Activated CD4-positive, alpha-beta T cell treated with anti-CD3 and anti-CD28 coated beads, Interleukin-2, Interleukin-4, amounts not matched to agents 100 ng/mL and 50 ng/mL, durations not matched to agents 16 hours and 8 hours (primary cell): ENCODE results near the gene FAM89B.
A peak's percentile ranks its signal among the peaks of the same experiment; 100 is the strongest.

Source experiments
- DNase-seq: peaks from one replicate; pipeline ENCODE4 v3.0.0-alpha.2; 2020; ENCODE audit warnings: low spot score

FAM89B gene

DNA sequence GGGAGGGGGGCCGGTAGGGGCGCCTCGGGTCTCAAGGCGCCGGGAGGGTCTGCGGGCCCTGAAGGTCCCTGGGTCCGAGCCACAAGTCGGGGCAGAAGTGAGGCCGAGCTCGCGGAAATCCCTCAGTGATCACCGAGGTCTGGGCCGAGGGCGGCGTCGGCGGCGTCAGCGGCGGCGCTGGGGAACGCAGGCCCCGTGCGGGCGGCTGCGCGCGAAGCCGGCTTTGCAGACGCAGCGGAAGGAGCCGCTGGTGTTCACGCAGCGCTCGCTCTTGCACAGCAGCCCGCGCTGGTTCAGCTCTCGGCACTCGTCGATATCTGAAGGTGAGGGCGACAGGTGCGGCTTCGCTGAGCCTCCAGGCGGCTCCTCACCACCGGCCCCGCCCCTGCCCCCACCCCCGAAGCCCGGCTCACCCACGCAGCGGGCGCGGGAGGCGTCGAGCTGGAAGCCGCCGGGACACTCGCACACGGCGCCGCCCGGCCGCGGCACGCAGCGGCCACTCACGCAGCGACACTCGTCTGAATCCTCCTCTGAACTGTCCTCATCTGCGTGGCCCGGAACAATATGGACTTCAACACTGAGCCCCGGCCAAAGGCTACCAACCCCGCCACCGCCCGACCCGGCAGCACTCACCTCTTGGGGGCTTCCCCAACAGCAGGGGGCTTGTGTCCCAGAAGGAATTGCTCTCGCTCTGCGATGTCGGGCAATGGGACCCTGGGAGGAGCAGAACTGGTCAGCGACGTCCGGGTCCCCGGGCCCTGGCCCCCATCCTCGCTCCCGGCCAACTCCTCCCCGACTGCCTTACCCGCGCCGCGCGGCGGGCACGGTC lies 33.2 kb upstream of the FAM89B start:
- DNase-seq = no peak

DNA sequence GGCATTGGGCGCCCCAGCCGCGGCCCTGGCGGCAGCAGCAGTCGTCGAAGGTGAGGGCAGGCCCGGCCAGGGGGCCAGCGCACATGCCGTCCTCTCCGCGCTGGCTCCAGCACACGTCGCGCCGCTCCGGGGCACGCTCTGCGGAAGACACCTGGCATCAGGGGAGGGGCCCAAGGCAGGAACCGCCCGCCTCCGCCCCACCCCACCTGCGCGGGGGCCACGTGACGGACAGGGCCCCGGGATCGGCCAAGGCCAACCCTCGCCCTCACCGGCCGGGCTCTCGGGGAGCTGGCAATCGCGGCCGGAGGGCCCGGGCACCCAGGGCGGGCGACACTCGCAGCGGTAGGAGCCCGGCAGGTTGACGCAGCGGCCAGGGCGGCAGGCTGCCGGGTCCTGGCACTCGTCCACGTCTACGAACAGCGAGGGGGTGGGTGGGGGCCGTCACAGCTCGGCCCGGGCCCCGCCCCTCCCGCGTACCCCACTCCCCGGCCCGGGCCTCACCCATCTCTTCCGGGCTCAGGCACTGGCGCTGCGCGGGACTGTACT lies 32.5 kb upstream of the FAM89B start:
- DNase-seq = no peak

DNA sequence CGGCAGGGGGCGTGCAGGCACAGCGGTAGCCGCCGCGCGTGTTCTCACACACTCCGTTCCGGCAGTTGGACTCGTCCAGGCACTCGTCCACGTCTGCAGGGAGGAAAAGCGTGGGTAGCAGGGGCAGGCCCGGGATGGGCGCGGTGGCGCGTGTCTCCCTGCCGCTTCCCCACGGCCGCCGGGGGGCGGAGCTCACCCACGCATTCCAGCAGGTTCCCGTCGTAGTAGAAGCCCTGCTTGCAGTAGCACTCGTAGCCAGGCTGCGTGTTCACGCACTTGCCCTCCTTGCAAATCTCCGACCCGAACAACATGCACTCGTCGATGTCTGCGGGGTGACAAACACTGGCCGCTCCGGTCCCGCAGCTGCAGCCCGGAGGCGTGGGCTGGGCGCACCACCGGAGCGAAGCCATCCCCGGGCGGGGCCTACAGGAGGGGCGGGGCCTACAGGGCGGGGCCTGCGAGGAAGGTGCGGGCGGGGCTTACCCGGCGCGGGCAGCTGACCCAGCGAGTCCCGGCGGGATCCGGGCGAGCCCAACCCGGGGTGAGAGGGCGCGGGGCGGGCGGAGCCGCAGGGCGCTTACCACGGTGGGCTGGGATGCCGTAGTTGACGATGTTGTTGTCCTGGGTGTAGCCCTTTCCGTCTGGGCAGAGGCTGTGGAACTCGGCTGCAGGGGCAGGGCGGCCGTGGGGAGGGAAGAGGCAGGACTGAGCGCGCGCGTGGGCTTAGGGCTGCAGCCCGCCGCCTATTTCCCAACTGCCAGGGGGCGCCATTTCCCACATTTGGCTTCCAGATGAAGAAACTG lies 31.8 kb upstream of the FAM89B start:
- peak; percentile 89 for DNase-seq

DNA sequence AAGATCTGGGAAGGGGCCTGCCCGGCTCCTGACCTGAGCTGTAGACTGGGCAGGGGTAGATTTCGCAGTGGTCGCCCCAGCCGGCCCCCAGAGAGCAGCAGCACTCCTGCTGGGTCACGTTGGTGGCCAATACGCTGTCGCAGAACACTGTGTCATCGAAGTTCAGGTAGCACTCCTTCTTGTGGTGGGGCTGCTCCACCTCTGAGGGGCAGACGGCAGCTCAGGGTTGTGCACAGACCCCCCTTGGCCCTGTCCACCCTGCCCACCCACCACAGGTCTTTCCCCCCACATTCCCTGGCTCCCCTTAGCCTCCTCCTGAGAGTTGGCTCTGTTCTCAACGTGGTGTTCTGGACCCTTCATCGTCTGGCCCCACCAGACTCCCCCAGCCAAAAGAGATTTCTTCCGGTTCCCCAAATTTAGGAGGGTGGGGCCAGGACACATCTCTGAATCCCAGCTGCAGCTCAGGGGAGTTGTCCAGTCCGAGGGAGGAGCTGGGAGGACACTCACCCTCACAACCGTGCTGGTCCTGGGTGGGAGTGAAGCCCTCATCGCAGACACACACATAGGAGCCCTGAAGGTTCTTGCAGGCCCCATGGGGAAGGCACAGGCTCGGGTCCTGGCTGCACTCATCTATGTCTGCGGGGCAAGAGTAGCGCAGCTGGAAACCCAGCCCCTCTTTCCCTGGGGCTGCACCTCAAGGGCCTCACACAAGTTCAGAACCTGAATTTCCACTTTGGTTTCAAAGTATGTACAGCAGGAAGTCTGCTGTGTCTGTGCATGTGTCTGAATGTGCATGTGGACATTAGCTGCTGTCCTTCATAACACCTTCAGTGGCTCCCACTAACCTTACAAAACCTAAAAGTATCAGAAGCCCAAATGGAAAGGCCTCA lies 31.0 kb upstream of the FAM89B start:
- DNase-seq = no peak

DNA sequence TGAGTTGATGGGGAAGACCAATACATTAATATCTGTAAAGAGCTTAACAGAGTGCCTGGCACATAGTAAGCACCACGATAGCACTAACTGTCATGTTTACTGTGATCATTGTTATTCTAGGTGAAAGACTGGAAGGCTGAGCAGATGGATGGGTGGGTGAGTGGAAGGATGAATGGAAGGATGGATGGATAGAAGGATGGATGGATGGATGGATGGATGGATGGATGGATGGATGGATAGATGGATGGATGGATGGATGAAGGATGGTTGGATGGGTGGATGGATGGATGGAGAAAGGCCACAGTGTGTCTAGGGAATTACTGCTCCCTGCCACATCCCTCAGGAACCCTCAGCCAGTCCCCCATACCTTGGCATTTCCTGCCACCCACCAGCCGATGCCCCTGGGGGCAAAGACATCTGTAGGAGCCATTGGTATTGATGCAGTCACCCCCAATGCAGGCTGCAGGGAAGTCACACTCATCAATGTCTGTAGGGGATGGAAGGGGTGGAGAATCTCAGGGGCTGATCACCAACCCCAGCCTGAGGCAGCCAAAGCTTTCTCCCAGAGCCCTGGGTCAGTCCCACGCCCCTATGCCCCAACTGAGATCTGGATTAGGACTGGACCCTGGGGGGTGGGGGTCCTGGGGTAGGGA lies 29.5 kb upstream of the FAM89B start:
- no peak for DNase-seq

DNA sequence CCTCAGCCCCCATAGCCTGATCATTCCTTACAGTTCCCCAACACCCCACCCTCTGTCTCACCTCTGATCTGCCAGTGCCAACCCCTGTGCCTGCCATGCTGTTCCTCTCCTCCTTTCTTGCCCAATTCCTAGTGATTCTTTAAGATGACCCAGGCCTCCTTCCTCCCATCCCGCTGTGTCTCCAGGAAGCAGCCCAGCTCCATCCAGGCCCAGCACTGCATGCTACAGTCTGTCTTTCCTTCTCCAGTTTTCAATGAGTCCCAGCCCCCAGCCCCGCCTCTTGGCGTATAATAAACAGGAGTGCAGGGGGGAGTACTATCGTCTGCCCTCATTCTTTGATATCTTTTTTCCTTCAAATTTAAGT lies 26.5 kb upstream of the FAM89B start:
- DNase-seq = no peak

DNA sequence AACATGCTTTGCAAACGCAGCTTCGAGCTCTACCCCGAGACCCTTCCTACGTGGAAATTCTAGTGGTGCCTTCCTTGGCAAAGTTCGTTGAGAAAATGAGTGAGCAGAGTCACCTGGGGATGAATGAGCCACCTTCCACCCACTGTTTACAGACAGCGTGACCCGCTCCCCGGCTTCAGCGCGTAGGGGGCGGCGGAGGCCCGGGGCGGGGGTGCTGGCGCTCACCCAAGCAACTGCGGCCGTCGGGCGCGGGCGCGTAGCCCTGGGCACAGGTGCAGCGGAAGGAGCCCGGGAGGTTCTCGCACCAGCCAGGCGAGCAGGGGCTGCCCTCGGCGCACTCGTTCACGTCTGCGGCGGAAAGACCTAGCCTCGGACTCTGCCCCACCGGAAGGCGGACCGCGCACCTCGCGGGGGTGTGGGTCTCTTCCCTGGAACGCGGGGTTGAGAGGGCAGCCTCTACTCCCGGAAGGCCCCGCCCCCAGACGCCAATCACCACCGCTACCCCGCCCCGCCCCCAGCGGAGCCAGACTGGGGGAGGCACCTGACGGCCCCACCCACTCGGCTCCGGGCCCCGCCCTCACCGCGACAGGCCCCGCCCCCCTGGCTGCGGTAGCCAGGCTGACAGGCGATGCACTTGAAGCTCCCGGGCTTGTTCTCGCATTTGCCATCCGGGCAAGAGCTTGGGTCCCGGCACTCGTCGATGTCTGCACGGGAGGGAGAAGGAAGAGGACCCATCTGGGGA lies 25.9 kb upstream of the FAM89B start:
- peak; percentile 97 for DNase-seq

DNA sequence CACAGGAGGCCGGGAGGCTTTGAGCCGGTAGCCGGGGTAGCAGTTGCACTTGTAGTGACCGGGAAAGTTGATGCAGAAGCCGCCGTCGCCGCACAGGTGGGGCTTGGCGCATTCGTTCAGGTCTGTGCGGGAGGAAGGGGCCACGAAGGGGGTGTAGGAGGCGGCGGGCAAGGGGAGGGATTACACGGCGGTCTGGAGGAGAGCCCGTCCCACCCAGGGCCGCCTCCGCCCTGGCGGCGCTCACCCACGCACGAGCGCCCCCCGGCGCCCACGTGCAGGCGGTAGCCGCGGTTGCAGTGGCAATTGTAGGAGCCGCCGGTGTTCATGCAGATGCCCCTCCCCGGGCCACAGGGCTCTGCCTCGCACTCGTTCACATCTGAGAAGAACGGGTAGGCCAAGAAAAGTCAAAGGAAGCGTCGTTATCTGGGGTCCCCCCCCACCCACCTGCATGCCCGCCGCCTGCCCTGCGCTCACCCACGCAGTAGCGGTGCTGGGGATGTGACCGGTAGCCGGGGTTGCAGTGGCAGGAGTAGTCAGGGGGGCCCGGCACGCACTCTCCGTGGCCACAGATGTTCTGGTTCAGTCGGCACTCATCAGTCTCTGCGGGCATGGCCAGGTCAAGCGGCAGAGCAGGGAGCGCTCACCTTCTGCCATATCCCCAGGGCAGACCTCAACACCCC lies 24.8 kb upstream of the FAM89B start:
- DNase-seq = no peak

DNA sequence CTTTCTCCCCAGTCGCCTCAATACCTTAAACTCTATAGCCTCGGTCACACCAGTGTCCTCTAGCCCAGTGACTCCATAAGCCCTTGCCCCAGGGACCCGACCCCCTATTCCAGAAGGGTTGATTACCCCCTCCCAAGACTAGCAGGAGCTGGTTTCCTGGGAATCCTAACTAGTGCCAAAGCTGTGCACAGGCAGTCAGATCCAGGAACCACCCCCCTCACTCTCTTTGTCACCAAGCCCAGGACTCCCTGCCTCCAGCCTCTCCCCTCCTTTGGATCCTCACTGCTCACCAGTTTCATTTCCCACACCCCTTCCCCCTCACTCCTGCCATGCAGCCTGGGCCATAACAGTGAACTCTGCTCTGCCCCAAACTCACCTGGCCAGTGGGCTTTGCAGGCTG lies 23.9 kb upstream of the FAM89B start:
- DNase-seq = no peak

DNA sequence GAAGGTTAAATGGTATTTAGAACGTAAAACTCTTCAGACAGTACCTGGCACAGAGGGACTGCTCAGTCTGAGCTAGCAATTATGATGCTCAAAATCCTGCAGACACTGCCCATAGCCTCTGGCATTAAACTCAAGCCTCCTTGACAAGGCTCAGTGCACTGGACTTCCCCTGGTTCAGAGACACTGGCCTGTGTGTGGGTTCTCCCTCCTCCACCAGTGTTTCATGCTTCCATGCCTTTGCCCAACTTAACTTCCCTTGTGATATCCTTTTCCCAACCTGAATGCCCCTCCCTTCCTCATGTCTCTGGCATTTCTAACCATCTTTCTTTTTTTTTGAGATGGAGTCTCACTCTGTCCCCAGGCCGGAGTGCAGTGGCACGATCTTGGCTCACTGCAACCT lies 23.2 kb upstream of the FAM89B start:
- no peak for DNase-seq

DNA sequence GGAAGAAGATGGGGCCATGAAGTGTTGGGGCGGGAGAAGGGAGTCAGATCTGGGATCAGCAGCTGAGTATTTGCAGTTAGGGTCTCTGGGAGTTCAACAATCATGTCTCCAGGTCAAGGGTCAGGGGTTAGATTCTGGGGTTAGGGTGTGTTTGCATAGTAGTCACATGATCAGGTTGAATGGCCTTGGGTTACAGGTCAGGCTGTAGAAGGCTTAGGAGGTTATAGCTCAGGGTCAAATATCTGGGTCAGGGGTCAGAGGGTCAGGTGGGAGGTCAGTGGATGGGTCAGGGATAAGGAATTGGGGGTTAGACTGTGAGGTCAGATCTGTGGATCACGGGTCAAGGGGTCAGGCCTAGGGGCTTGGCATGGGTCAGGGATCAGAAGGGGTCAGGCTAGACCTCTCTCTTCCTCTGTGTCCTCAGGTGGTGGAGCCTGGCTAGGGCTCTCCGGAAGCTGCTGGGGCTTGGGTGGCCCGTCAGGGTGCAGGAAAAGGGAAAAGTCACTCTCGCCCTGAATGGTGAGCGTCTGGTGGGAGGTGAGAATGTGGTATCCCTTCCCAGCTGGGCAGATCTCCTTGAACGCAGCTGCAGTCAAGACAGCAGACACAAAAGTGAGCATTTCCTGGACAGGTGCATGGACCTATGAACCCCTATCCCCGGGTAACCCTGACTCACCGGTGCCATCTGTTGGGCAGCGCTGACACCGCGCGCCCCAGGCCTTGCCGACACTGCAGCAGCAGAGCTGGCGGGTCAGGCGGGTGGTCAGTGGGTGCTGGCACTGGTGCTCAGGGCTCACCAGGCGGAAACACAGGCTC lies 20.6 kb upstream of the FAM89B start:
- DNase-seq = peak; percentile 67

DNA sequence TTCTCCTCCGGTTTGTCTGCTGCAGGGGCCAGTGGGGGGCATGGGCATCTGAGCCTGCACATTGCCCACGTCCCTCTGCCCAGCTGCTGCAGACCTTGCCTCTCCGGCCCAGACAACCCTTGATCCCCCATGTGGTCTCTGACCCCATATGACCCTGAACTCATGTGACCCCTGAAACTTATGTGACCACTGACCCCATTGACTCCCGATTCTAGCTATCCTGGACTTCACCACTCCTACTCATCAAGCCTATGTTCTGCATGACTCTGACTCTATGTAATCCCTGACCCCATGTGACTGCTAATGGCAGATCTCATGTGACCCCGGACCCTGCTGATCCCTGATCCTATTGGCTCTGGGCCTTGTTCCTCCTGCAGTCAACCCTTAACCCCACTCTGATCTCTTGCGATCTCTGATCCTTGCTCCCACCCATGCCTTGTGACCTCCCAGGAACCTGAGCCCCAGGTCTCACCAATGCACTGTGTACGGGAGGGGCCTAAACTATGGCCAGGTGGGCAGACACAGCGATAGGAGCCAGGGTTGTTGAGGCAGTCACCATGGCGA lies 19.9 kb upstream of the FAM89B start:
- DNase-seq = no peak

DNA sequence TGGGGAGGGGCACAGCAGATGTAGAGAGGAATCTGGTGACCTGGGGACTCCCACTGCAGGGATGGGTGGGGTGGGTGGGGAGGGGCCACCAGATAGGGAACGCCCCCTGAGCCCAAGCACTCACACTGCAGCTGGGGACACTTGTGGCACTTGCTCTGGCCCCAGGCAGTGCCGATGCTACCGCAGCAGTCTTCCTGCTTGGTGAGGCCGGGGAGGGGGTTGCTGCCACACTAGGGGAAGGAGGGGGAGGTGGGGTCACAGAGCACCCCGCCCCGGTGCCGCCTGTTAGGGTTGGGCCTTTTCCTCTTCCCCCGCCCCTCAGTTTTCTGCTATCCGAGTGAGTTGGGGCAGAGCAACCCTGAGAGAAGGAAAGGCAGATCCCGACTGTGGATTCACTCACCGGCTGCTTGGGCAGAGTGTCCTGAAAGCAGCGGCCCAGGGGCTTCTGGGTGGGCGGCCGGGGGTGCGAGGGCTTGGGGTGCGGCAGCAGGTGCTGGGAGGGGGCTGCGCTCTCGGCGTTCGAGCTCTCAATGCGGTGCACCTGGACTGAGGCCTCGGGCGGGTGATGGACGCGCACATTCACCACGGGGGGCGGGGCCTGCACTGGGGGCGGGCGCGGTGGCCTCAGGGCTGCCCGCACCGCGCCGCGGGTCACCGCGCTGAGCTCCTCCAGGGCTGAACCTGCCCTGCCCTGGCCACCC lies 18.9 kb upstream of the FAM89B start:
- DNase-seq = peak; percentile 62

DNA sequence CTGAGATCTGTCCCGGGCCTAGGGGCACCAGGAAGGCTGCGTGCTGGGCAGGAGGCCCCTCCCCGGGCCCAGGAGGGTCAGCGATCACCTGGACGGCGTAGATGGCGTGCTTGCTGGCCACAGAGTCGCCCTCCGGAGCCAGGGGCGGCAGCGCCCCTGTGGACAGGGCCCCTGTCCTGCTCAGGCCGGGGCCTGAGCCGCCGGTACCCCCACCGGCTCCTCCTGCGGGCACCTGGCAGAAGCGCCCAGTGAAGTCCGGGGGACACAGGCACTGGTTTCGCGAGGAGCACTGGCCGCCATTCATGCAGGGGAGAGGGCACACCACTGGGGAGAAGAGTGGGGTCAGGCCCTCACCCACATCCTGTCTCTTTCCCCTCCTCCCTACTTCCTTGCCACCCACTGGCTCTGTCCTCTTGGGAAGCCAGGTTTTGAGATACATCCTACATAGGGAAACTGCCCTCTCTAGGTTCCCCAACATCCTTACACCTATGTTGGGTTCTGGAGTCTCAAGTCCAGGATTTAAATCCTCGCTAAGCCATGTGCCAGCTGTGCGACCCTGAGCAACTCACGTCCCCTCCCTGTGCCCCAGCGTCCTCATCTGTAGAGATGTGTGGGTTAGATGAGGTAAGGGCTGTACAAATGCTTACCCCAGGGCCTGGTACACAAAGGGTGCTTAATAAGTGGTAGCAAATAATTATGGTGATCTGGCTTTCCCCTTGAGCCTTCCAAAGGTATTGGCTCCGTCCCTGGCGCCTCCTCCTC lies 18.1 kb upstream of the FAM89B start:
- DNase-seq = no peak

DNA sequence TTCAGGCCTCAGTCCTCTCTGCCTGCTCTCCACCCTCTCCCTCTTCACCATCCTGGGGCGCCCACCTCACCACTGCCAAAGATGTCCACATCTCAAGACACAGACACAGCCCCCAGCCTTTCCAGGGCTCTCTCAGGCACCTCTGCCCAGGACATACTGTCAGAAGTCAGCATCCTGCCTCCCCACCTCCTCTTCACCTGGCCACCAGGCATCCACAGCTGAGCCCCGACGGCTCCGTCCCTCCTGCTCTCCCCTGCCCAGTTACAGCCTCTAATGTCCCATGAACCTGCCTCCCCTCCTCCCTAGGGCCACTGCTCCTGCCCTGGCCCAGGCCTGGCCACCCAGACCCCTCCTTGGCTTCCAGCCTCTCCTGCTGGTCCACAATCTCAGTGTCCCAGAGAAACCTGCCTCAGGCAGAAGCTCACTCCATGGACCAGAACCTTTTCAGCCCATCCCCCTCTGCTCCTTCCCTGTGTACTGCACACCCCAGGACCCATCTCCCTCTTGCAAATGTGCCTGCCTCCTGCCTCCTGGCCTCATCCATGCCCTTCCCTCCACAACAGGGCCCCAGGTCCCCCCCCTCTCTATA lies 17.4 kb upstream of the FAM89B start:
- no peak for DNase-seq

DNA sequence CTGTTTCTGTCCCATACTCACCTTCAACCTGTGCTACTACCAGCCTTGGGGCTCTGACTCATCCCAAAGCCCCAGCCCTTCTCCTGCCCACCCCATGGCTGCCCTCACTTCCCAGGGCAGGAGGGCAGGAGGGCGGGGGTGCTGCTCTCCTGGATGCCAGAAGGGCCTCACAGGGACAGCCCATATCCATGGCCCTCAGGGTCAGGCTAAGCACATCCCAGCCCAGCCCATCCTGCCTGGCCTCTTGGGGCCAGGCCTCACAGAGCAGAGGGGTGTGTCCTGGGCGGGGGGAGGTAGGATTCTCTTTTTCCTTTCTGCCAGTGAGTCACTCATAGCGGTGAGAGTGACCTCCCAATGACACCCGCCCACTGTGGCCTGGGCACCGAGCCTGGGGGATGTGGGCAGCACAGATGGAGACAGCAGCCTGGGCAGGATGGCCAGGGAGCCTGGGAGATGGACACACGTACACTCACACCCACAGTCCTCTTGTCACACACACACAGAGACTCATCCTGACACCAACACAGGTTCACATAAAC lies 16.6 kb upstream of the FAM89B start:
- DNase-seq = no peak
